HG03175 (cell line): ENCODE measurements around the gene KLK10.

Experiments used
- ATAC-seq: cut with Tn5 transposase; IDR thresholded peaks from one replicate; pipeline ENCODE4 v1.9.1; 2021; ENCODE audit warnings: mild to moderate bottlenecking, moderate library complexity; ENCODE audit not compliant: unreplicated experiment

Gene KLK10

DNA sequence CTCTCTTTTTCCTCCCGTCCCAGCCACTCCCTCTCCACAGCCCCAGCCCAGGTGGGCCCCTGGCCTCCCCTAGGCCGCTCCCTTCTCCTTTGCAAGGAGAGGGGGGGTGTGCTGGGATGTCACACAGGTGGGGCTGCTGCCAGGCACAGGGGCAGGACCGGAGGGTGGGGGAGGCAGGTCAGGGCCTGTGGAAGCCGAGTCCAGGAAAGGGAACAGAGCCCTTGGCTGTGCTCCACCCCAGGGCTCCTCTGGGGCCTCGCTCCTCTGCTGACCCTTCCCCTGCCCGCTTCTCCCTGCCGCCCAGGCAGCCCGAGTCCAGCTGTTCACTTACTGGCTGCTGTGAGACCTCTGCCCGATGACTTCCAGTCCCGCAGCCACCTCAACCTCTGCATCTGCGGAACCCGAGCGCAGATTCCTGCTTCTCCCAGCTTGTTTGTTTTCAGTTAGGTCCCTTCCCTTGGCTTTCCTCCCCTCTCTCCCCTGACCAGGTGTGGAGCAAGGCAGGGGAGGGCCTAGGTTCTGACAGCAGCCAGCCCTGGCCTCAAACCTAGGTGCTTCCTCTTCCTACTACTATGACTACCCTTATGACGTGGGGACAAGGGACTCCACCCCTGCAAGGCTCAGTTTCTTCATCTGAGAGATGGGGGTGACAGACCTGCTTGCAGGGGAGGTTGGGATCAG is 7.8 kb upstream of the KLK10 start:
- no peak for ATAC-seq

DNA sequence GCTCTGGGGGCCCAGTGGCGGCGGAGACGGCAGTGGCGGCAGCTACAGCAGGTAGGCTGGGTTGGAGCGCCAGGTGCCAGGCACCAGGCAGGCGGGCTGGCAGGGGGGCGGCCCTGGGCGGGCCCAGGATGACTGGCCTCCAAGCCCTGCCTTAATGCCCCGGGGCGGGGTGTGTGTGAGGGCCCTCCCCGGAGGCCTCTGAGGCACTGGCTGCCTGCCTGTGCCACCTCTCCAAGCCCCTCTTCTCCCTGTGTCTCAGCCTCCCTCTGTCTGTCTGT is 7.0 kb upstream of the KLK10 start, which contains the start of gene KLK11:
Gene KLK11 (minus strand): TSS at position 63 of the 278 bp plus-strand sequence. CDS start 985 bp downstream, outside the sequence.
- no peak for ATAC-seq

DNA sequence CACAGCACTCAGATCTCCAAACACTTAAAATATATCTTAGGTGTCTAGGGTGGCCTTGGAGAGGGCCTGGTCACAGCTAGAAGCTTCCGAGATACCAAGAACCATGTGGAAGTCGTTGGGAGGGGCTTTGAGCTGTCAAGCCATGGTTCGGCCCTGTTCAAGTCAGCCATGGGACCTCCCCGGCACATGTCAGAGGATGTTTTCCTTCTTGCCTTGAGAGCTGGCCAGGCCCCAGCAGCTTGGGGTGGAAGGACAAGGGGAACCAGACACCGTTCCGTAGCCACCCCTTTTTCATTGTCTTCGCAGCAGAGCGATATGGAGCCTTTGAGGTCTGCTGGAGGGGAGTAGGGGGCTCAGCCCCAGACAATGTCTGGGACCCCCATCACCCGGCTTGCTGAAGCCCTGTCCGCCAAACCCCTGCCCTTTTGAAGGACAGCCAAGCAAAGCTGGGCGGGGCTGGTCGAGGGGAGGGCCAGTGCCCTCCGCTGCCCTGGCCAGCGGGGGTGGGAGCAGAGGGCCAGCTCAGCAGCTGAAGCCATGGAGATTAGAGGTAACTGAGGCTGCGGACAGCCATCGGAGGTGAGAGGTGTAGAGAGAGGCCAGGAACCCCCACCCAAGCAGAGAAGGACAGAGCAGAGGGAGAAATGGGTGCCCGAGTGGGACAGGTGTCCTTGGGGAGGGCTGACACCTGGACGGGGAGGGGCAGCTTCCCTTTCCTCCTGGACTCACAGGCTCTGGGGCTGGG is 6.5 kb upstream of the KLK10 start:
- no peak for ATAC-seq

DNA sequence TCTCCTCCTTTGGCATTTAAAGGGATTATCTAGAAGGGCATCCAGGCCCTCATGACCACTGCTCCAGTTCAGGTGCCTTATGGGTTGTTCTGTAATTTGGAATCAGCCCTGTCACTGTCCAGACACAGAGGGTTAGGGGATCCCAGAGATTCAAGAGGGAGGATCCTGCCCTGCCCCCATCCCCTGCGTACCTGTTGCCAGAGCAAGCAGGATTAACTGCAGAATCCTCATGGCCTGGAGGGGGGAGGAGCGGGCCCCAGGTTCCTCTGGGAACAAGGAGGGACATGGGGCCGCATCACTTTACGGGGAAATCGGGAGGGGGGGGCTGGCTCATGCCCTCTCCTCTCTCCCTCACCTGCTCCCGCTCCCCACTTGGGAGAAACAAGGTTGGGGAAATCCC is 5.9 kb upstream of the KLK10 start:
- ATAC-seq: no peak

DNA sequence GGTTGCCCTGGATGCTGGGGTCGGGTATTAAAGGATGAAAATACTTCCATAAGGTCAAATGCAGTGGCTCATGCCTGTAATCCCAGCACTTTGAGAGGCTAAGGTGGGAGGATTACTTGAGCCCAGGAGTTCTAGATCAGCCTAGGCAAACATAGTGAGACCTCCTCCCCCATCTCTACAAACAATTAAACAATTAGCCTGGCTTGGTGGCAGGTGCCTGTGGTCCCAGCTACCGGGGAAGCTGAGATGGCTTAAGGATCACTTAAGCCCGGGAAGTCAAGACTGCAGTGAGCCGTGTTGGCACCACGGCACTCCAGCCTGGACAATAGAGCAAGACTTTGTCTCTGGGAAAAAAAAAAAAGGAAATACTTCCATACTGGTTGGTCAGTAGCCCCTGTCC is 5.4 kb upstream of the KLK10 start:
- ATAC-seq: no peak

DNA sequence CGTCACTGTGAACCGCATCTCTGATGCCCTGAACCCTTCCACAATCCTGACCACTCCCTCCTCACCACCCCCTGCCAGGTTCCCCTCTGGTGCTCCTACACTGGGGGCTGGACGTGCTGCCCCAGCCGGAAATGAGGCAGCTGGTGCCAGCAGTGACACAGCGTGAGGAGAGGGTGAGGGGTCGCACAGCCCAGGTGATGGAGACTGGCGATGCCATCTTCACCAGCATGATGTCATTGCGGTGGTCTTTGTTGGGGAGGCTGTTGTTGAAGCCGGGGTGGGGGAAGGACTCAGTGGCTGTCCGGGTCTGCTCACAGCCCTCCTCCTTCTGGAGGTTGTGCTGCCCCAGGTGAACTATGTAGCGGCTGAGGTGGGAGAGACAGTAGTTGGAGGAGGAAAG is 4.4 kb upstream of the KLK10 start:
- no peak for ATAC-seq

DNA sequence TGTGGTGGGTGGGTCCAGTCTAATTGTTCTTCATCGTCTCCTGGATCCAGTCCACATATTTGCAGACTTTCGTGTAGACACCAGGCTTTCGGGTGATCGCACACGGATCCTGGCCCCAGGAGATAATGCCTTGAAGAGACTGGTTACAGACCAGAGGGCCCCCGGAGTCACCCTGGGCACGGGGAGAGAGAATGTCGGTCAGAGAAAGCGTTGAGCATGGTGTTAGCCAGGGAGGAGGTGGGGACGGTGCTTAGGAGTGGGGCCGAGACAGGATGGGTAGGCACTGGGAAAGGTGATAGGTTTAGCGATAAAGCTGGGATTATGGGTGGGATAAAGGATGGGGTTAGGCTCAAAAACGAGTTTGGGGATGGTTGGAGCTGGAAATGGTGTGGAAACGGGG is 3.0 kb upstream of the KLK10 start:
- no peak for ATAC-seq

DNA sequence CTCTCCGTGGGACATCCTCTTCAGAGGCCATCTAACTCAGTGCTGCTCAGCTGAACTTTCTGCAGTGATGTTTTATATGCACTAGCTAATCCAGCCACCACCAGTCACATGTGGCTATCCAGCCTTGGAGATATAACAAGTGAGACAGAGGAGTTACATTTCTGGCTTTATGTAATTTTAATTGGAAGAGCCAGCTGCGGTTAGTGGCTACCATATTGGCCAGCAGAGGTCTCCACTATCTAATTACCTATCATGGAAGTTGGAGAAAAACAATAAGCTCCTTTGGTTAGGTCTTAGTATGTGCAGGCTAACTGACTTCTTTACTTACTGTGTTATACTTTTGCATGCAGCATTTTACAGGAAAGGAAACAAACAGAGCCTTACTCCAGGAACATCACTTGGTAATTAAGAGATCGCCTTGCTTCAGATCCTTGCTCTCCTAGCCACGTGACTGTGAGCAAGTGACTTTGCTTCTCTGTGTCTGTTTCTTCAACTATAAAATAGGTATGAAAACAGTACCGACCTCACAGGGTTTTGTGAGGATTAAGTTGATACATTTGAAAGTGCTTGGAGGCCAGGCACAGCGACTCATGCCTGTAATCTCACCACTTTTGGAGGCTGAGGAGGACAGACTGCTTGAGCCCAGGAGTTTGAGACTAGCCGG is 1.6 kb upstream of the KLK10 start:
- ATAC-seq: no peak

DNA sequence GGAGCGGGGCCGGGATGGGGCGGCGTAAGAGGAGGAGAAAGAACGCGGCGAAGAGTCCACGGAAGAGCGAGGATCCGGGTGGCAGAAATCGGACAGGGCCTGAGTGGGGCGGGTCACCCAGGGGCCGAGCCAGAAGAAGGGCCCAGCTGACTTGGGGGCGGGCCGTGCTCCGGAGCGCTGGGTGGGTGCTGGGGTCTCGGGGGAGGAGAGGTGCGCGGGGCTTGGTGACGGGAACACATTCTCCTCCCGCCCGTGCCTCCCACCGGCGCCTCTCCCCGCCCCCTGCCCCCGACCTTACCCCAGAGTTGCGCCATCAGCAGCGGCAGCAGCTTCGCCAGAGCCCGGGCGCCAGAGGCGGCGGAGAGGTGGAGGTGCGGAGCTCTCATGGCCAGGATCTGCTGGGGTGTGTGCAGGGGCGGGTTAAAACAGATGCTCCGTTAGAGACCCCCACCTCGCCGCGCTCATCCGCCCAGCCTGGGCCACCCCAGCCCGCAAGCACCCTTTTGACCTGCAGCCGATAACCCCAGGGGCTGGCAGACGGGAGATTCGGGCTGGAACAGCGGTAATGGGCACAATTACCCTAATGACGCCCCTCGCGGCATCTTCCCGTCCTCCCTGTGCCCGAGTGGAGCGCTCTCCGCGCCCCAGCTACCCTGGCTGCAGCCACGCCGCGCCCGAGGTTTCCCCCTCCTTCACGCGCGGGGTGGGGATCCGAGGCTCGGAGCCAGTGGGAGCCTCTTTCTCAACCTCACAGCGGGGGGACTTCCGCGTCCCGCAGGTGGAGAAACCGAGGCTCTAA is 565 bp downstream of the KLK10 start:
- no peak for ATAC-seq

DNA sequence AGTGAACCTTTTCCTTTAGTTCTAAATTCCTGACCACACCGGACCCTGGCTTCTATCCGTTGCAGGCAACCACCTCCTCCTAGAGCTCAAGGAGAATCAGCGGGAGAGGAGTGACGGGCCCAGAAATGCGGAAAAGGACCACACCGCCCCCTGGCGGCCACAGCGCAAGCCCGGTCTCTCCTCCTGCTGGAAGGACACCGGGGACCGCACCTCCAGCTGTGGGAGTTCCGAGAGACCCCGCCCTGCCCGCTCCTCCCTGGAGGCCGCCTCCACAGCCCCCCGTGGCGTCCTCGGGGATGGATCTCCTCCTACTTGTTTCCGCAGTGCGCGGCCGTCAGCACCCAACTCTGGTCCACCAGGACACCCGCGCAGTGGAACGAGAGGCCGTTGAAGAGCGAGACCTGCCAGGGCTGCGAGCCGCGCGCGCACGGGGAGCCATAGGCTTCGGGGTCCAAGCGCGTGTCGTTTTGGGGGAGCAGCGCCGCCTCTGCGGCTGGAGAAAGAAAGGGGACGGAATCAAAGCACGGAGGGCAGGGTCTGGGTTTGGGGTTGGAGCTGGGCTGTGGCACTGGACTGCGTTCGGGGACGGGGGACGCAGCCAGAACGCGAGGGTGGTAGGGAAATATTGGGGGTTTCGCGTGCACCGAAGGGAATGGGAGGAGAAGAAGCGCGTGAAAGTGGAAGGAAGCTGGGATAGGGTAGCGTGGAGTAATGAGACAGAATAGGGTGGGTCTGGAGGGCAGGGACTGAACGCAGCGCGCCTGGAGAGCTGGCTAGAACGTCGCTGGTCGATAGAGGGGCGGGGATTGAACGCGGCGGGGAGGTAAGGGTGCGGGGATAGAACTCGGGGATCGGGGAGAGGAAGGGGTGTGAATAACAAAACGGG is 2.5 kb downstream of the KLK10 start:
- no peak for ATAC-seq

DNA sequence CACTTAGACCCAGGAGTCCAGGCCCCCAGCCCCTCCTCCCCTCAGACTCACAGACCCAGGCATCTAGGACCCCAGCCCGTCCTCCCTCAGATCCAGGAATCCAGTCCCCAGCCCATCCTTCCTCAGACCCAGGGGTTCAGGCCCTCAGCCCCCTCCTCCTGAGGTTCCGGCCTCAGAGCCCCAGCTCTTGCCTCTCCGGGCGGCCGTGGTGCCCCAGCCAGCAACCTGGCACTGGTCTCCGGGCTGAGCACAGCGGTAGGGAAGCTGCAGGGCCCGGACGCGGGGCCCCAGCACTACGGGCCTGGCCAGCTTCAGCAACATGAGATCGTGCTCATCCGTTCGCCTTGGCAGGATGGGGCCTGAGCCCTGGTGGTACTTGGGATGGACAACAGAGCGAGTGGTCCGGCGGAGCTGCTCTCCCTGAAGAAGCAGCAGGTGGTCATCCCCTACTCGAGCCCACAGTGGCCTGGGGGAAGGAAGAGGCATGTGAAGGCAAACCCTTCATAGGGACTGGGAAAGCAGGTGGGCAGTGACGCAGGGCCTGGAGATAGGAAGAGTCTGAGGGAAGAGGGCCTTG is 3.7 kb downstream of the KLK10 start:
- ATAC-seq: no peak

DNA sequence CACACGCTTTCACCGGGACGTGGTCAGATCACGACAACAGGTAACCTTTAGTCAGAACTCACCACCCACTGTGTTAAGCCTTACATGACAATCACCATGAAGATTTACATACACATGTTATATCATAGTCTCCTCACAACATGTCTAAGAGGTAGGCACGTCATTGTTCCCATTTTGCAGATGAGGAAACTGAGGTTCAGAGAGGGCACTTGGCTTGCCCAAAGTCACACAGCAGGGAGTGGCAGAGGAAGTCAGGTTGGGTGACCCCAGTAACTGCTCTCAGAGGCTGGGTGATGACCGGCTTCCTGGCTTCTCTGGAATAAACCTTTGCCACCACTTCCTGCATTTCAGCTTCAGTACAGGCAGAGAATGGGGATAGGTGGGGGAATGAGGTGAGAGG is 5.3 kb downstream of the KLK10 start:
- ATAC-seq: no peak

DNA sequence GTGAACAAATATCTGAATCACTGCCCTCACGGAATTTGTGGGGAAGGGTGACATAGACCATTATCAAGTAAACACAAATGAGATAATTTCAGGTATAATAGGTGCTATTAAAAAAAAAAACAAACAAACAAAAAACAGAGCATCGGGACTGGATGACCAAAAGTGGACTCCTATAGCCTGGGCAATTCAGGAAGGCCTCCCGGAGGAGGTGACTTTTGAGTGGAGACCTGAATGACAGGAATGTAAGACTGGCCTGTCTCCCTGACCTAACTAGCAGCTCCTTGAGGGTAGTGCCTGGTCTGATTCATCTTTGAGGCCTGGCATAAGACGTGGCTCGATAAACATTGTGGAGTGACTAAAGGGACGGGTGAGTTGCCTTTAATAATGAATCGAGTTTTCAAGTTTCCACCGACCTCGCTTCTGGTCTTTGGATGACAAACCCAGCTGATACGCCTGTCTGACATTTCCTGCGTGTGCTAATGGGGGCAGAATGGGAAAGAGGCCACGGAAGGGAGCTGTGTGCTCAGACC is 6.8 kb downstream of the KLK10 start:
- no peak for ATAC-seq

DNA sequence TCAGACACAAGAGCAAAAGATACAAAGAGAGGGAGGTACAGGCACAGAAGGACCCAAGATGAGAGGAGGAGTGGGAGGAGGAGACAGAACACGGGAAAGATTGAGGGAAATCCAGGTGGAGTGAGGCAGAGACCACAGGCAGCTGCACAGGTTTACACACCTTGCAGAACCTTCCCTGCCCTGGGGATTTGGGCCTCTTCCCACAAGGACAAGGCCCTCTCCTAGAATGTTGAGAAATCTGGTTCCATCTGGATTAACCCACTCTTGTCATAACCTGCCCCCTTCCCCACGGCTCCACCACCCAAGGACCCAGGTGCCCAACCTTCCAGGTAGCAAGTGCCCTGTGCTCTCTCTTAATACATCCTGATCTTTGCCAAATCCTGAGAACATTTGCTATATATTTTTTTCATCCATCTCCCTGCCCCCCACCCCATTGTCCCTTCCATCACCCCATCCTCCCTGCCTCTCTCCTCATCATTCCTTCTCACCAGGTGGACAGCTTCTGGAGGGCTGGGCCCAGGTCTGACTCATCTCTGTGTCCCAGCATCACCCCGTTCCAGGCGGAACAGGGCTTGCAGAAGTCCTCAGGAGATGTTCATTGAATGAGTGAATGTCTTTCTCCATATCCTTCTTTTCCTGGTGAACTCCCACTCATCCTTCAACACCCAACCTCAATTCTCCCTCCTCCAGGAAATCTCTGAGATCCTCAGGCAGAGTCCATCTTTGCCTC is 9.3 kb downstream of the KLK10 start:
- ATAC-seq: no peak

DNA sequence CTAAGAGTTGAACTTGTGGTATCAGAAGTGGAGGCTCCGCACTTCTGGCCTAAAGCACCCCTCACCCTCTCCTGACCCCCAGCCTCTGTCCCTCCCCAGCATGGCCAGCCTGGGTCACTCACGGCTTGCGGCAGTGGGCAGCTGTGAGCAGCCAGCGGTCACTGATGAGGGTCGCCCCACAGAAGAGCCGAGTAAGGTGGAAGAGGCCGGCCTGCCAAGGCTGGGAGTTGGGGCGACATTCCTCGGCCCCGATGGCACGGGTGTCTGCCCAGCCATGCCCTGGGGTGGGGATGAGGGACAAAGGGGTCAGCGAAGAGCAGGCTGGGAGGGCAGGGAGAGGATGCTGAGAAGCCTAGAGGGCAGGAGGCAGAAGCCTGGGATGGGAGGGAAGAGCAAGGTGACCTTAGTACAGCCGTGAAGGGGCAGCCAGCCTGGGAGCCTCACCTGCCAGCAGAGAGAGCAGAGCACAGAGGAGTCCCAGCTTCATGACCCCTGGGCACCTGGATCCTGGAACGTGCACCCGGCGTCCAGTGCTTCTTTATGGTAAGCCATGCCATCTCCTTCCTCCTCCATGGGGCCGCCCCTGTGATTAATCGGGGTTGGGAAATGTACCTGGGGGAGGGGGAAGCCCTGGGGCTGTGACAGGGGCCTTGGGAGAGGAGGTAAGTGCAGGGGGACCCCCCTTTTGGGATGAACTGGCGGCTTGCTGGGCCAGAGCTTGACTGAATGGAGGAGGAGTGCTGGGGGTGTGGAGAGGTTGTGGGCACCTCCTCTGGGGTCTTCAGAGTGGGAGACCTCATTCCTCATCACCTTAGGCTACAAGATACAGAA is 10.2 kb downstream of the KLK10 start:
- no peak for ATAC-seq

DNA sequence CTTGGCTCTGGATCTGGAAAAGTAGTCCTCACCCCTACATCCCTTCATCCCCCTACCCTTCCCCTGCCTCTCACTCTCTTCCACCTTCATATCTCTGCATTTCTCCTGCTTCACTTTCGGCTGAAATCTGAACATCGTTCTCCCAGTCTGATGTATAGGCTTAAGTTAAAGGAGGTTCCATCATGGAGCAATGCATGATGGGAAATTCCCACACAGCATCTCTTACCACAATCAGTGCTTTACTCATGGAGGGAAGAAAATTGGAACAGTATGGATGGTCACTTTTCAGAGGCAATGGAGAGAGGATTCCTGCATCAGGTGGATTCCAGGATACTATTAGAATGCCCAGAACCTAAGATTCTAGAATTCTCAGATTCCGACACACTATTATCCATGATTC is 12.0 kb downstream of the KLK10 start:
- no peak for ATAC-seq

DNA sequence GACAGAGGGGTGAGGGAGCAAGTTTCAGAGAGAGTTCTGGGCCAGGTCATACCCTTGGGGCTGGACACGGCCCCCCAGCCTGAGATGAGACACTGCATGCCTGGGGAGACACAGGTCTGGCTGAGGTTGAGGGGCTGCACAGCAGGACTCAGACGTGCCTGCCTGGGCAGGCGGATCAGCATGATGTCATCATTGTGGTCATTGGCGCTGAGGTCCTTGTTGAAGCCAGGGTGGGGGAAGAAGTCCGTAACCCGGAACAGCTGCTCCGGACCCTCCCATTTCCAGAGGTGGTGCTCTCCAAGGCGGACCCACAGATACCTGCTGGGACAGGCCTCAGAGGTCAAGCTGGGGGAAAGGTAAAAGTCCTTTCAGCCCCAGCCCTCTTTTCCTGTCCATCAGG is 13.1 kb downstream of the KLK10 start:
- no peak for ATAC-seq

DNA sequence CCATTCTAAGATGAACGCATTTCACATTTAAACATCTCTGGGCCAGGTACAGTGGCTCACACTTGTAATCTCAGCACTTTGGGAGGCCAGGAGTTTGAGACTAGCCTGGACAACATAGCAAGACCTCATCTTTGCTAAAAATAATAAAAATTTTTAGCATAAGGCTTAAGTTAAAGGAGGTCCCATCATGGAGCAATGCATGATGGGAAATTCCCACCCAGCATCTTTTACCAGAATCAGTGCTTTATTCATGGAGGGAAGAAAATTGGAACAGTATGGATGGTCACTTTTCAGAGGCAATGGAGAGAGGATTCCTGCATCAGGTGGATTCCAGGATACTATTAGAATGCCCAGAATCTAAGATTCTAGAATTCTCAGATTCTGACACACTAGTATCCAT is 14.3 kb downstream of the KLK10 start:
- ATAC-seq: no peak
